Stimulated activated CD8-positive, alpha-beta memory T cell treated with anti-CD3 and anti-CD28 coated beads, Interleukin-12 subunit alpha, Interleukin-12 subunit beta, amount 100 ng/mL, for 24 hours (primary cell): ENCODE data around the gene HSPG2.

ENCODE experiments used
- DNase-seq: peaks from one replicate; pipeline ENCODE4 v3.0.0-alpha.2; 2020; ENCODE audit errors: extremely low read depth

HSPG2 gene

DNA sequence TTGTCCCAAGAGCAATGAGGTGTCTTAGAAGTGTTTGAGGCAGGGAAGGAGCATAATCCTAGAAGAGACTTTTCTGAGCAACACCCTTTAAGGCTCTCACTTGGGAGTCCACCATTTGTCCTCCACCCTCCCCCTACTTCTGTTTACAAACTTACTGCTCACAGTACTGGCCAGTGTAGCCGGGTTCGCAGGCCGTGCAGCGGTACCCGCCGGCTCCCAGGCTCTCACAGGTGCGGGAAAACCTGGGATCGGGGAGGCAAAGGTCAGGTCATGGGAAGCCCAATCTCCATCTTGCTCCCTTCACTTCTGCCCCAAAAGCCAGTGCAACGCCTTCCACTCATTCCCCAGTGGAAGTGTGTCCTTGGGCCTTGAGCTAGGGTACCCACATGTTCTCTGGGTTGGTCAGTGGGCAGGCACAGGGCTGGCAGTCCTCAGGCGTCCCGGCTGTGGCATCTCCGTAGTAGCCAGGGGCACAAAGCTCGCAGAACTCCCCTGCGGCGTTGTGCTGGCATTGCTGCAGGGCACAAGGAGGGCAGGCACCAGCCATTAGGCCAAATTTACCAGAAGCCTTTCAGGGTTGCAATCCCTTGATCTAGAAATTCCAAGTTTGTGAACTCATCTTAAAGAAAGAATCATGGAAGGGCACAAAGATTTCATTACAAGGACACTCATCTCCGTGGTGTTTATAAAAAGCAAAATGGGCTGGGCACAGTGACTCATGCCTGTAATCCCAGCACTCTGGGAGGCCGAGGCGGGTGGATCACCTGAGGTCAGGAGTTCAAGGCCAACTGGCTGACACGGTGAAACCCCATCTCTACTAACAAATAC, 75.3 kb downstream of the HSPG2 start:
- no peak for DNase-seq

DNA sequence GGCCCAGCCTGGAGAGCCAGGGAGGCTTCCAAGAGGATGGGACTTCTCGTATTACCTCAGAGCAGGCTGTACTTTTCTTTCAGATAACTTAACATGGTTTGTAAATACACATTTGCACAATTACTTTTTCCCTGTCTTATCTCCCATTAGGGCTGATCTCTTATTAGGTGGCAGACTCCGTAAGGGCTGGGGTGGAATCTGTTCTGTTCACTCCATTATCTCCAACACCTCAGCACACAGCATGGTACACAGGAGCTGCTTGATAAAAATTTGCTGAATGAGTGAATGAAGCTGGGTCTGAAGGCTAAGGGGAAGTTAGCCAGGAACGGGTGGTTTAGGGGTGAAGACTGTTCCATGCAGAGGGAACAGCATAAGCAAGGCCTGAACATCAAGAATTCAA, 76.1 kb downstream of the HSPG2 start:
- no peak for DNase-seq

DNA sequence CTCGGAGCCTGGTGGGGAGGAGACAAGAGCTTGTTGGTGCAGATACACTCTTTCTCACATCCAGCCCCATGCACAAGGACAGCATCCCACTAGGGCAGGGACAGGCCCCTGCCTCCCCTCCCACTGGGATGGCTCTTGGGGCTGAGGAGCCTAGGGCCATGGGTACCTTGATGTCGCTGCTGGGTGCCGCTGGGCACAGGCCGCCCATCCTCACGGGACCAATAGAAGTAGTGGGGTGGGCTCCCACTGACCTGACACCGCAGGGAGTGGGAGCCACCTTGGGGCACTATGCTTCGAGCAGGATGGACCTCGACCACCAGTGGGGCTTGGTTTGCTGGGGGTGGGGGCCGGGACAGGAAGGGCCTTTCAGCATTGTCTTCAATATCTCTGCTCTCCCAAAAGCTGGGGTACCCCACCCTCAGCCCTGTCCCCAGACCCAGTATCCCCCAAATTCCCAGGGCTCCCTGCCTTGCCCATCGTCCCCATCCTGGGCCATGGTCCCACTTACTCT, 77.4 kb downstream of the HSPG2 start:
- no peak for DNase-seq

DNA sequence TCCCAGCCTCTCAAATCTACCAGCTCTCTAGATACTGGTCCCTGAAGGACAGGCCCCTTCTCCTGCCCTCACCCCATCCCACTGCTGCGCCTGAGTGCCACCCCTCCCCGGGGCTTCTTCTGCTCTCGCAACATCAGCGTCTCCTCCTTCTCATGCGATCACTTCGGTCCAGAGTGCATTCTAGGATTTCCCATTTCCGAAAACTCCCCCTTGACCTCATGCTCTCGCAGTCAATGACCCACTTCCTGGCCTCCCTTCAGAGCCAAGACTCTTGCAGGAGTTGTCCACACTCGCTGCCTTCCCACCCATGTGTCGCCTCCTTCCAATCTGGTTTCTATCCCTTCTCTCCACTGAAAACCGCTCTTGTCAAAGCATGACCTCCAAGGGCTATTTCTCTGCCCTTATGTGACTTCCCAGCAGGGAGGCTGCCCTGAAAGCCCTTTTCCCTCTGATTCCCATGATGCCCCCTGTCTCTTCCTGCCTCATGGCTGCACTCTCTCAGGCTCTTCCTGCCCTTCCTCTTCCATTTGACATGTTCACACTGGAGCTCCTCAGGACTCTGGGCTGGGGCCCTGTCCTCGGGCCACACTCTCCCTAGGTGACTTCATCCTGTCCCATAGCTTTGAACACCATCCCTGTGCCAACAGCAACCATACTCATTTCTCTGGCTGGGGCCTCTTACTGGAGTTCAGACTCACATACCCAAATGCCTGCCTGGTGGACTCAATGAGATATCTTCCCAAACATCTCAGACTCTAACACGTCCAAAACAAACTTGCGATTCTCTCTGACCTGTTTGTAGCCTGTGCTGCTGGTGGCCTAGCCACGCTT, 79.1 kb downstream of the HSPG2 start:
- no peak for DNase-seq

DNA sequence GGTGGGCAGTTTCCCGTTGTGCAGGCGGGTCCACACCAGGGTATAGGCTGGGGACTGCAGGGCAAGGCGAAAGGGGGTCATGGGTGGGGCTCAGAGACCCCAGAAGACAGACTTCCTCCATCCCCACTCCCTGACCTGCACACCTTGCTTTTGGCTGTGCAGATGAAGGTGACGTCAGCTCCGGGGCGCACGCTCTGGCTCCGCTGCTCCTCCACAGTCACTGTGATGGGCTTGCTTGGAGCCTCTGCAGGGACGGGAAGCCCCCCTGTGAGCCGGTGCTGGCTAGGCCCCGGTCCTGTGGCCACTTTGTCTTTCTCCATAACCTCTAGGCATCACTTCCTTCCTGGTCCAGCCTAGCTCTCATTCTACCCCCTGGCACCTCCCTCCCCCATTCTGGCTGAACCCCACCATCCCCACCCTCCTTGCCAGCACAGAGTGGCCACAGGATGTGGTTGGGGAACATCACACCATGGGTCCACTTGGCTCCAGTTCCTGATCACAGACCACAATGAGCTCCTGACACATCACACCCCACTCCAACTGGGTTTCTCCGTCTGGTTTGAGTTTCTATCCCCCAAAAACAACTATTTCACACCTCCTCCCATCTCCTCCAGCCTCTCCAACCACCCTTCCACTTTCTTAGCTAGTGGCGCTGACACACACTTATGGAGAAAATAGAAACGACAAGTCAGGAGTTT, 79.8 kb downstream of the HSPG2 start:
- no peak for DNase-seq

DNA sequence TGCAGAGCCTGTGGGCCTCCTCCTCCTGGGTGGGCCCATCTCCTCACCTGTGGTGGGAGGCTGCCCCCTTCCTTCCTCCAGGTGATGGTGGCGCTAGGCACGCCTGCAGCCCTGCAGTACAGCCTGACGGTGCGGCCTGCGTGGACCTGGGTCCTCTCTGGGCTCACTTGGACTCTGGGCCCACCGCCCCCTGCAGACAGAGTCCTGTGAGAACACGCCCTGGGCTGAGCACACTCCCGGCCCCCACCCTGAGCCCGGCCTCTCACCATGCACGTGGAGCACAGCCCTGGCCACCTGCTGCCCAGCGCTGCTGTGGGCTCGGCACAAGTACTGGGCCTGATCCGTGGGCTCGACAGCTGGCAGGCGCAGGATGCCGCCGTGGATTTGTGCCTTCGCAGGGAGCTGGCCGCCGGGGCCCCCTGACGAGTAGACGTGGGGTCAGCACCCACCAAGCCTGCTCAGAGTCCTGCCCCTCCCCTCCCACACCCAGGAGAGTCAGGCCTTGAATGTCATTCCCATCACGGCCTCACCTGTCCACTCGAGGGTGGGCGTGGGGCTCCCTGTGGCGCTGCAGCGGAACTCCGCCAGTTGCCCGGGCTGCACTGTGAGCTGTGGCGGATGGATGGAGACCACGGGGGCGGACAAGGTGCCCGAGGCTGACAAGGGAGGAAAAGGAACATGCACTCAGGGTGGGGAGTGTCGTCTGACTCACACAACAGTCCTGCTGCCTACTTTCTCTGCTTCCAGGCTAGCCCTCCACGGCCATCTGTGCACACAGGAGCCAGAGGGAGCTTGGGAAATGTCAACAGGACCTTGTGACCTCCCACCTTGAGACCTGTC, 81.6 kb downstream of the HSPG2 start:
- no peak for DNase-seq

DNA sequence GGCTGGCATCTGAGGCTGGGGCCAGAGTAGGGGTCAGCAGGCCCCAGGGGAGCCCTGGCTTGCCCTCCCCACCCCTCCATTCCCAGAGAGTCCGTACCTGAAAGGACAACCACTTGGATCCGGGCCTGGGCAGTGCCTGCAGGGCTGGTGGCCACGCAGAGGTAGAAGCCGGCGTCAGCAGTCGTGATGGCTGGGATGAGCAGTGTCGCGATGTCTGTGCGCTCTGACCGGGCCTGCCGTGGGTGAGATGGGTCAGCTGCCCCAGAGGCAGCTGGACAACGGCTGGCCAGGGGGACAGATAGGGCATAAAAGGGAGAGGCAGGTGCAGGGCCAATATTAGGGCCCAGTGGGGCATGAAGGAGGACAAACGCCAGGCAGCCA, 82.4 kb downstream of the HSPG2 start:
- no peak for DNase-seq

DNA sequence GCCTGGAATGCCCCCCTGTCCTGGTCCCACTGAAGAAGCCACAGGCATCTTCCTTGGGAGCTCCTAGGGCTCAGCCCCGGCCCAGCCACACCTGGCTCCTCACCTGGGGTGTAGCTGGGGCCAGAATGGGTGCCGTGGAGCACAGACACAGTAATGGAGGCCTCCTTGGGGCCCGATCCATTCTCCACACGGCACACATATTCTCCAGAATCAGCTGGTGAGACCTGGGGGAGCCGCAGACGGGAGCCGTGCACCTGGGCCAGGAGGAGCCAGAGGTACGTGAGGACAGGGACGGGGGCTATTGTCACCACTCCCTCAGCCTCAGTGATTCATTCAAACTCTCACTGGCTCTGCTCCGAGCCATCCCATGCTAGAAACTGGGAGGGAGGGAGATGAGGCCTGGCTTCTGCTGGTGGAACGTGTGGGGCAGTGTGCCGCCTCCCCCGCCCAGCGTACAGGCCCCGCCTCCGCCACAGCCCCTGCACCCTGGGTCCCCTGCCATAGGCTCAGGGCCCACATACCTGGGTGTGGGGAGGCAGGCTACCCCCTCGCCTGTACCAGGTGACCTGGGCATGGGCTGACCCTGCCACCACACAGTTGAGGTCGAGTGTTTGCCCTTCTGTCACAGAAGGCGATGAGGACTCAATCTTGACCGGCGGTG, 82.9 kb downstream of the HSPG2 start:
- no peak for DNase-seq

DNA sequence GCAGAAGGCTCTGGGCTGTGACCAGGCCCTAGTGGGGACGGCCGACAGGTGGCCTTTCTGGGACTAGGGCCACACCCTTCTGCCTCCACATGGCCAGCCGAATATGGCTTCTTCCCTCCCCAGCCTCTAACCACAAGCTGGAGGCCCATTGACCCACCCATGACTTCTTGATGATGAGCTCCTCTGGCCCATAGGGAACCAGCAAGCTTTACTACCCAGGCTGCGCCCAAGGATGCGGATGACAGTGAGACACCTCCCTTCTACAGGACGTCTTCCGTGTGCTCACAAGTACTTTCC, 84.0 kb downstream of the HSPG2 start:
- DNase-seq: no peak

DNA sequence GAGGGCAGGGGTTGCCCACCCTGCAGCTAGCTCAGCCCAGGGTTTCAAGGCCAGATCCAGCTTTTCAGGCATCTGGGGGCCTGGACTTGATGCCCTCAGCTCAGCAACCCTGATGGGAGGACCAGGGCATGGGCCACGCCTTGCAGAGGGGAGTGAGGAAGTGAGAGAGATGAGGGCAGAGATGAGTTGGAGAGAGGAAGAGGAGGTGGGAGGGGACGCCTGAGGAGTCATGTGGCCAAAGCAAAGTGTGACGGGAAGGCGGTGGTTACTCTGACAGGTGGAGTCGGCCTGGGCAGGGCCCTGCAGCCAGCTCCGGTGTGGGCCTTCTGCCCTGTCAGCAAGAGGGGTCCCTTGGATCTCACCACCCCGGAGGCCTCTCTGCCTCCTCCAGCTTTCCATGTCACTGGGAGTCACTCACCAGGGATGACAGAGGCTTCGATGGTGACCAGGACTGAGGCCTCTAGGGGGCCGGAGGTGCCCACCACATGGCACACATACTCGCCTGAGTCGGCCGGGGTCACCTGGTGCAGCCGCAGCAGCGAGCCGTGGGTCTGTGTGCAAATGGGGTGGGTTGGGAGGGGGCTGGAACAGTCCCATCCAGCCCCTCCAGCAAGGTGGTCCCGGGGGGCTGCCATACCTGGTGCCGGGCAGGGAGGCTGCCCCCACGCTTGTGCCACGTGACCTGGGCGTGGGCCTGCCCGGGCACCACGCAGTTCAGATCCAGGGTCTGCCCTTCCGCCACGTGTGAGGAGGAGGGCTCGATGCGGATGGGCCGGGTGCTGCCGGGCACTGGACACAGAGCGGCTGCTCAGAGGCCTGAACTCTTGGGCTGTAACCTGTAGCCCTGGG, 84.6 kb downstream of the HSPG2 start:
- no peak for DNase-seq

DNA sequence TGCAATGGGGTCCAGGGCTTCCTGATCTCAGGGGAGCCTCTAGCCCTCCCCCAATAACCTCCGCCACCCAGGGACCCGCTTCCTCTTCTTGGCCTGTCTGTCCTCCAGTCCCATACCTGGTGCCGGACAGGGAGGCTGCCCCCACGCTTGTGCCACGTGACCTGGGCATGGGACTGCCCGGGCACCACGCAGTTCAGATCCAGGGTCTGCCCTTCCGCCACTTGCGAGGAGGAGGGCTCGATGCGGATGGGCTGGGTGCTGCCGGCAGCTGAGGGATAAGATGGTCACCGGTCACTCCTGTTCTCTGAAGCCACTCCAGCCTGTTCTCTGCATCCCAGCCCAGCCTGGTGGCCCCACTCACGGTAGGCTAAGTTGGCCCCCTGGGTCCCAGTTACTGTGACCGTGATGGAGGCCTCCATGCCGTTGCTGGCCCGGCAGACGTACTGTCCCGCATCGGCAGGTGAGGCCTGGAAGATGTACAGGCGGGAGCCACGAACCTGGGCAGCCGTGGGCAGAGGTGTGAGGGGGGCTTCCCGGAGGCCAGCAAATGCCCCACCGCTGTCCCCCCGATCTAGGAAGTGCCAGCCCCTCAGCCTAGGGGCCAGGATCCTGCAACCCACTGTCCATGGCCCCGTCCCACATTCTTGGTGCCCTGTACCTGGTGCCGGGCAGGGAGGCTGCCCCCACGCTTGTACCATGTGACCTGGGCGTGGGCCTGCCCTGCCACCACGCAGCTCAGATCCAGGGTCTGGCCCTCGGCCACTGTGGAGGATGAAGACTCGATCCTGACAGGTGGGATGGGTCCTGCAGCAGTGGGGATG, 85.5 kb downstream of the HSPG2 start:
- no peak for DNase-seq

DNA sequence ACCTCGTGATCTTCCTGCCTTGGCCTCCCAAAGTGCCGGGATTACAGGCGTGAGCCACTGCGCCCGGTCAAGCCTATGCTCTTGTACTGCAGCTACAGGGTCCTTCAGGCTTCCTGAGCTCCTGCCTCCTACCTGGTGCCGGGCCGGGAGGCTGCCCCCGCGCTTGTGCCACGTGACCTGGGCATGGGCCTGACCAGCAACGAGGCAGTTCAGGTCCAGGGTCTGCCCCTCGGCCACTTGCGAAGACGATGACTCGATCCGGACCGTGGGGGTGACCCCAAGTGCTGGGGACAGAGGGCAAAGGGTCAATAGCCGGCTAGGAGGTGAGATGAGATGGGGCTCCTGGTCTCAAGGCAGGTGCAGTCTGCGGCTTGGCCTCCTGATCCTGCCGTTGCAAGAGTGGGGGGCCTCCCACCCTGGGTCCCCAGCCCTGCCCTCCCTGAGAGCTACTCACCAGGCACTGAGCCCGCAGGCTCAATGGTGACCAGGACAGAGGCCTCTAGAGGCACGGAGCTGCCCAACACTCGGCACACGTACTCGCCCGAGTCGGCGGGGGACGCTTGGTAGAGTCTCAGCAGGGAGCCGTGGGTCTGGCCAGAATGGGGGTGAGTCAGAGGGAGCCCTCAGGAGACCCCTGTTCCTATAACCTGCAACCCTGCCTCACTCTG, 87.1 kb downstream of the HSPG2 start:
- DNase-seq: no peak

DNA sequence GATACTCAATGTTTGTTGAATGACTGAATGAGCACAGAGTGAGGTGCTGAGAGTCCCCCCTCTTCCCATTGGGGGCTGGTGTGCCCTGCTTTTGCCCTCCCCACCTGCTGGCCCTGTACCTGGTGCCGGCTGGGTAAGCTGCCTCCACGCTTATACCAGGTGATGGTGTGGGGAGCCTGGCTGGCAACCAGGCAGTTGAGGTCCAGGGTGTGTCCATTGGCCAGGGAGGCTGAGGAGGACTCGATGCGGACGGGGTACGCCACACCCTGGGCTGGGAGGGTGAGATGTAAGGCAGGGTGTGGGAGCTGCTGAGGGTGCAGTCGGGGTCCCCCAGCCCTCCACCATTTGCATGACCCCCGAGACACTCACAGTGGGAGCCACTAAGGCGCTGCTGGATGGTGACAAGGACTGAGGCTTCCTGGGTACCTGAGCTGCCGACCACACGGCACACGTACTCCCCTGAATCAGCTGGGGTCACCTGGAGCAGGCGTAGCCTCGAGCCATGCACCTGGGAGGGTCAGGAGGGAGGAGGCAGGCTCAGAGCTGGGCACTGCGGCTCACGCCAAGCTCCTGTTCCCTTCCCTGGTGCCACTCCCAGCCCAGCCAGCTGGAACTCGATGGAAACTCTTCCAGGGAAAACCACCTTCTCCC, 88.5 kb downstream of the HSPG2 start:
- no peak for DNase-seq

DNA sequence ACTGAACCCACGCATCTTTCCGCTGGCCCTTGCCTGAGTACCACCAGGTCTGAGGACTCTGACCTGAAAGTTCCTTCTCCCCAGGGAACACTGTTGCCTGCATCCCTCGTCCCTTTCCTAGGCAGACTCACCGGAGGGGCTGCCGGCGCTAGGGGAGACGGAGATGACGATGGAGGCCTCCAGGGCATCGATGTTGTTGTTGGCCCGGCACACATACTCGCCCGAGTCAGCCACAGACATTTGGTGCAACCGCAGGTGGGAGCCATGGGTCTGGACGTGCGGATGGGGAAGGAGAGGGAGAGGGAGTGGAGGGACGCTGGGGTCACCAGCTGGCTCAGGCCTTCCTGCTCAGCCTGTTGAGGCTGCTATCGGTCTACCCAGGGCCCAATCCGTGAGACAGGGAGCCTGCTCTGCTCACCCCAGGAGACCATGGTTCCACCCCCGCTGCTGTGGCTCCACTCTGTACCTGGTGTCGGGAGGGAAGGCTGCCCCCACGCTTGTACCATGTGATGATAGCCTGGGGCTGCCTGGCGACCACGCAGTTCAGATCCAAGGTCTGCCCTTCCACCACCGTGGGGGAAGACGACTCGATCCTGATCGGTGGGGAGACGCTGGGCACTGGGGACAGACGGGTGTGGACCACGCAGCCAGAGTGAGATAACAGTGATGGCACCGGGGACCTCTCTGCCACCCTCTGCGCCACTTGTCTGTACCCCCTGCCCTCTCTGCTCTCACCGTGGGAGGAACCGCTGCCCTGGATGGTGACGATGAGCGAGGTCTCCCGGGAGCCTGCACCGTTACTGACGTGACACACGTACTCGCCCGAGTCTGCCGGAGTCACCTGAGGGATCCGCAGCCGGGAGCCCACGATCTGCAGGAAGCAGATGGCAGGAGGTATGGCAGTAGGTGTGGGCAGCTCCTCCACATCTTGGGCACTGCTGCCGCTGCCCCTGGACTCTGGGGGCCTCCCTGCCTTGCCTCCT, 89.6 kb downstream of the HSPG2 start:
- DNase-seq: no peak

DNA sequence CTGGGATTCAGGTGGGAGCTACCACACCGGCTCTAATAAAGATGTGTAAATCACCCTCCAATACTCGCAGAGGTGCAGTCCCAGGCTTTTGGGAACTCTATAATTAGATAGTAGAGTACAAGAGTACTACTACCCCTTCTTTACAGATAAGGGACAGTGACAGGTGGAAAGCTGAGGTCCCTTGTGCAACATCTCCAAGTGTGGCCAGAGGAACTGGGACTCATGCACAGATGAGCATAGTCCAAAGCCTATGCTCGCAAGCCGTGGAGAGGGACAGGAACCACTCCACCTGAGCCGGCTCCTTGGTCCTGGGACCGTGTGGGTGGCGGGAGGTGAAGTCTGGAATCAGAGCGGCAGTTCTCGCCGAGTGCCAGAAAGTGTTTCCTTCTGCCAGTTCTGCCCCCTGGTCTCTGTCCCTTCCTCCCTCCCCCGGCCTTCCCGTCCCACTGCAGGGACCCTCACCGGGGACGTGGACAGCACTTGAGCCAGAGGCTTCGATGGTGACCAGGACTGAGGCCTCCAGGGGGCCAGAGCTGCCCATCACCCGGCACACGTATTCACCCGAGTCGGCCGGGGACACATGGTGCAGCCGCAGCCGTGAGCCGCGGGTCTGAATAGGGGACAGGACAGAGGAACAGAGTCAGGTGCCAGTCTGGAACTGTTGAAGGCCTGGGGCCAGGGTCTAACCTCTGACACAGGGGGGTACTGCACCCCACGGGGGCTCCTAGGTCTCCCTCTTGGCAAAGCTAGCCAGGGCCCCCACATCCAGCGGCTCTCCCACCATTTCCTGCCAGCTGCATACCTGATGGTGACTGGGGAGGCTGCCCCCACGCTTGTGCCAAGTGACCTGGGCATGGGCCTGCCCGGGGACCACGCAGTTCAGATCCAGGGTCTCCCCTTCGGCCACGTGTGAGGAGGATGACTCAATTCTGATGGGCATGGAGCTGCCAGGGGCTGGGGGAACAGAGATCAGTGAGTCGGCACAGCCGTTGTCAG, 91.2 kb downstream of the HSPG2 start:
- DNase-seq: no peak

DNA sequence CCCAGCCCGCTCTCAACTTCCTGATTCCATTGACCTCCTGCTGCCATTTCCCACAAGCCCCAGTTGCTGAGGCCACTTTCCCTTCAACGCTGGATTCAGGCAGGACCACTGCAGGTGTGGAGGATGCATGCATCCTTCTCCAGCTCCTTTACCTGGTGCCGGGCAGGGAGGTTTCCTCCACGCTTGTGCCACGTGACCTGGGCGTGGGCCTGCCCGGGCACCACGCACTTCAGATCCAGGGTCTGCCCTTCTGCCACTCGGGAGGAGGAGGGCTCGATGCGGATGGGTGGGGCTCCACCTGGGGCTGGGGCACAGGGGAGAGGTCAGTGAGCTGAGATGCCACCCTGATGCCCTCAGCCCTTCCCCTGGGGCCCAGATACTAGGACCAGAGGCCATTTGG, 93.1 kb downstream of the HSPG2 start:
- no peak for DNase-seq
